ENCODE measurements around the gene MORN4. TPM values are rescaled to one million over a fixed set of nuclear protein-coding genes. Genes with fewer than 3 reads are reported as not detected.

Gene MORN4
- polyA plus RNA-seq, 1 donor (not counting 4 experiments of a cell fraction or from before 2014, with no cell fraction given), result 9.1 TPM

DNA sequence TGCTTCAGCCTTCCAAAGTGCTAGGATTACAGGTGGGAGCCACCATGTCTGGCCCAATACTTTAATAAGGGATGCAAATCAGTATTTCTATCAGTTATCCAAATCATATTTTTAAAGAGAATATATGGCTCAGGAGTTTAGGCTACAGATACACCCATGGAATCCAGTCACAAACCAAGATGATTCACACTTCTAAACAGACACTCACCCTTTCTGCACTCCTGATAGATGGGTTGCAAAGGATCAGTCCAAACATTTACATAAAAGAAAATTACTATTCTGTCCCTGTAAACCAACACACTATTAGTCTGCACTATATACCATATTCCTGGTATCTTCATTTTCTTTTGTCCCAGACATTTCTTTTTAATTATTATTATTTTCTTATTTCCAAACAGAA is 2.2 kb downstream of the MORN4 start:
- H3K27ac ChIP-seq (ENCODE audit: control insufficient read depth, insufficient read depth, low read length), result no peak overlapping the region
- no peaks in the 10 kb centered on the region for H3K9me3 ChIP-seq (ENCODE audit: control insufficient read depth, low read depth, low read length)
- H4K20me1 ChIP-seq (ENCODE audit: control insufficient read depth, extremely low read depth, insufficient read depth, low read length), result no peaks in the 10 kb centered on the region
- peaks cover 4% of the 10 kb centered on the region for H3K79me2 ChIP-seq (ENCODE audit: control insufficient read depth, insufficient read depth, low read length)
- no peak overlapping the region for H2AFZ ChIP-seq (ENCODE audit: control insufficient read depth, low read length)
- no peak overlapping the region for H3K4me2 ChIP-seq (ENCODE audit: control insufficient read depth, extremely low read depth, insufficient read depth, low read depth, low read length)
- DNase-seq (ENCODE audit: low read depth, low spot score) (no peak), FAIRE-seq (no peak)
- no peaks in the 10 kb centered on the region for H3K27me3 ChIP-seq (ENCODE audit: control insufficient read depth, extremely low read depth, insufficient read depth, low read length)
- no peak overlapping the region for H3K9ac ChIP-seq (ENCODE audit: control insufficient read depth, extremely low read depth, insufficient read depth, low read length)
- no peaks in the 10 kb centered on the region for H3K9me1 ChIP-seq (ENCODE audit: control insufficient read depth, extremely low read depth, insufficient read depth, low read length)
- H3K4me3 ChIP-seq (ENCODE audit: control insufficient read depth in 2 of 3, extremely low read depth in 1 of 3, insufficient read depth in 2 of 3, low read depth in 1 of 3, low read length in 3 of 3), result no peak overlapping the region
- TF ChIP-seq, protein P1, sequence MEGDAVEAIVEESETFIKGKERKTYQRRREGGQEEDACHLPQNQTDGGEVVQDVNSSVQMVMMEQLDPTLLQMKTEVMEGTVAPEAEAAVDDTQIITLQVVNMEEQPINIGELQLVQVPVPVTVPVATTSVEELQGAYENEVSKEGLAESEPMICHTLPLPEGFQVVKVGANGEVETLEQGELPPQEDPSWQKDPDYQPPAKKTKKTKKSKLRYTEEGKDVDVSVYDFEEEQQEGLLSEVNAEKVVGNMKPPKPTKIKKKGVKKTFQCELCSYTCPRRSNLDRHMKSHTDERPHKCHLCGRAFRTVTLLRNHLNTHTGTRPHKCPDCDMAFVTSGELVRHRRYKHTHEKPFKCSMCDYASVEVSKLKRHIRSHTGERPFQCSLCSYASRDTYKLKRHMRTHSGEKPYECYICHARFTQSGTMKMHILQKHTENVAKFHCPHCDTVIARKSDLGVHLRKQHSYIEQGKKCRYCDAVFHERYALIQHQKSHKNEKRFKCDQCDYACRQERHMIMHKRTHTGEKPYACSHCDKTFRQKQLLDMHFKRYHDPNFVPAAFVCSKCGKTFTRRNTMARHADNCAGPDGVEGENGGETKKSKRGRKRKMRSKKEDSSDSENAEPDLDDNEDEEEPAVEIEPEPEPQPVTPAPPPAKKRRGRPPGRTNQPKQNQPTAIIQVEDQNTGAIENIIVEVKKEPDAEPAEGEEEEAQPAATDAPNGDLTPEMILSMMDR (optimal IDR thresholded peaks at IDR 0.05 in 1 of 3, IDR thresholded peaks at IDR 0.05 in 1 of 3, conservative IDR thresholded peaks at IDR 0.05 in 1 of 3; ENCODE audit: extremely low read depth in 1 of 3, insufficient read depth in 2 of 3, low read length in 3 of 3), result no peak
- TF ChIP-seq EZH2 (IDR thresholded peaks at IDR 0.05; ENCODE audit: low read length), result no peak
- no peaks in the 10 kb centered on the region for H3K36me3 ChIP-seq (ENCODE audit: control insufficient read depth in 2 of 2, extremely low read depth in 1 of 2, insufficient read depth in 2 of 2, low read length in 2 of 2)
- H3K4me1 ChIP-seq (ENCODE audit: control insufficient read depth, extremely low read depth, insufficient read depth, low read length), result peaks cover 10% of the 10 kb centered on the region
- dilution Hi-C loops (cut with MboI; ENCODE audit: extremely low pct_ligation_motif_present, low sequenced_read_pairs), result no loop called here

DNA sequence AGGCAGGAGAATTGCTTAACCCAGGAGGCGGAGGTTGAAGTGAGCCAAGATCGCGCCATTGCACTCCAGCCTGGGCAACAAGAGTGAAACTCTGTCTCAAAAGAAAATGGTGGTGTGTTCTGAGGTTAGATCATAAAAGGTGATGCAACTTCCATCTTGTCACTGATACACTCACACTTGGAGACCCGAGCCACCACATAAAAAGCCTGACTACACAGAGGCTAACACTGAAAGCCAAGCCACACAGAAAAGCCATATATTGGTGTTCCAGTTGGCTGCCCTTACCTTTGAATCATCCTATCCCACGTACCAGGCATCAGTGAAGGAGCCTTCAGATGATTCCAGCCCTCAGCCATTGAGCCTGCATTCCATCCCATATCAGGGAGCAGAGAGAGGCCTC is 4.0 kb downstream of the MORN4 start:
- peaks cover 4% of the 10 kb centered on the region for H3K79me2 ChIP-seq (ENCODE audit: control insufficient read depth, insufficient read depth, low read length)
- FAIRE-seq (no peak), DNase-seq (ENCODE audit: low read depth, low spot score) (no peak)
- H3K4me2 ChIP-seq (ENCODE audit: control insufficient read depth, extremely low read depth, insufficient read depth, low read depth, low read length), result no peak overlapping the region
- no peaks in the 10 kb centered on the region for H4K20me1 ChIP-seq (ENCODE audit: control insufficient read depth, extremely low read depth, insufficient read depth, low read length)
- no peak overlapping the region for H2AFZ ChIP-seq (ENCODE audit: control insufficient read depth, low read length)
- TF ChIP-seq EZH2 (IDR thresholded peaks at IDR 0.05; ENCODE audit: low read length), result no peak
- TF ChIP-seq, protein P1 (optimal IDR thresholded peaks at IDR 0.05 in 1 of 3, IDR thresholded peaks at IDR 0.05 in 1 of 3, conservative IDR thresholded peaks at IDR 0.05 in 1 of 3; ENCODE audit: extremely low read depth in 1 of 3, insufficient read depth in 2 of 3, low read length in 3 of 3), result no peak
- H3K9me3 ChIP-seq (ENCODE audit: control insufficient read depth, low read depth, low read length), result no peaks in the 10 kb centered on the region
- H3K4me1 ChIP-seq (ENCODE audit: control insufficient read depth, extremely low read depth, insufficient read depth, low read length), result peaks cover 10% of the 10 kb centered on the region
- dilution Hi-C loops (cut with MboI; ENCODE audit: extremely low pct_ligation_motif_present, low sequenced_read_pairs), result no loop called here
- no peaks in the 10 kb centered on the region for H3K36me3 ChIP-seq (ENCODE audit: control insufficient read depth in 2 of 2, extremely low read depth in 1 of 2, insufficient read depth in 2 of 2, low read length in 2 of 2)
- no peaks in the 10 kb centered on the region for H3K9me1 ChIP-seq (ENCODE audit: control insufficient read depth, extremely low read depth, insufficient read depth, low read length)
- no peak overlapping the region for H3K4me3 ChIP-seq (ENCODE audit: control insufficient read depth in 2 of 3, extremely low read depth in 1 of 3, insufficient read depth in 2 of 3, low read depth in 1 of 3, low read length in 3 of 3)
- no peaks in the 10 kb centered on the region for H3K27me3 ChIP-seq (ENCODE audit: control insufficient read depth, extremely low read depth, insufficient read depth, low read length)
- no peak overlapping the region for H3K9ac ChIP-seq (ENCODE audit: control insufficient read depth, extremely low read depth, insufficient read depth, low read length)
- H3K27ac ChIP-seq (ENCODE audit: control insufficient read depth, insufficient read depth, low read length), result no peak overlapping the region
